Measurements from ENCODE around the gene OR8J1.
"Not testable (repeated sequence)": the region's sequence is repeated elsewhere in the genome, so short reads cannot be mapped to it uniquely, and the experiment has no call there.

The OR8J1 gene, protein sequence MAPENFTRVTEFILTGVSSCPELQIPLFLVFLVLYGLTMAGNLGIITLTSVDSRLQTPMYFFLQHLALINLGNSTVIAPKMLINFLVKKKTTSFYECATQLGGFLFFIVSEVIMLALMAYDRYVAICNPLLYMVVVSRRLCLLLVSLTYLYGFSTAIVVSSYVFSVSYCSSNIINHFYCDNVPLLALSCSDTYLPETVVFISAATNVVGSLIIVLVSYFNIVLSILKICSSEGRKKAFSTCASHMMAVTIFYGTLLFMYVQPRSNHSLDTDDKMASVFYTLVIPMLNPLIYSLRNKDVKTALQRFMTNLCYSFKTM

DNA sequence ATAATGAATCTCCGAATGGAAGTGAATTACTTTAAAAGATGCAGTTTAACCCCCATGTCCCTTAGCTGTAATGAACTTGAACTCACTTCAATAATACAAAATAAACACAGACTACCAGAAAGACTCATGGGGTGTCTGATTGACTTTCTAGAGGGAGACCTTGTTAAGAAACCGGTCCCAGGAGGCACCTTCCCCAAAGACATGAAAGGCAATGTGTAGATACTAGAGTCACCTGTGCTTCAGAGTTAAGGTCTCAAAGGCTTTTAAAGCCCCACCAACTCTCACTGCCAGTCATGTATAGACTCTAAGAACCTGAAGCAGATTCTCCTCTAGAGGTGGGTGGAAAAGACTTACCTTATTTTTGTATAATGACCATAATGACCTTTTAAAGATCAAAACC, at the start of gene OR8J1:
TSS of gene OR8J1 (plus strand) at position 301 of the 400 bp plus-strand sequence. CDS start 5,956 bp downstream, outside the sequence.
- no peak for DNase-seq

DNA sequence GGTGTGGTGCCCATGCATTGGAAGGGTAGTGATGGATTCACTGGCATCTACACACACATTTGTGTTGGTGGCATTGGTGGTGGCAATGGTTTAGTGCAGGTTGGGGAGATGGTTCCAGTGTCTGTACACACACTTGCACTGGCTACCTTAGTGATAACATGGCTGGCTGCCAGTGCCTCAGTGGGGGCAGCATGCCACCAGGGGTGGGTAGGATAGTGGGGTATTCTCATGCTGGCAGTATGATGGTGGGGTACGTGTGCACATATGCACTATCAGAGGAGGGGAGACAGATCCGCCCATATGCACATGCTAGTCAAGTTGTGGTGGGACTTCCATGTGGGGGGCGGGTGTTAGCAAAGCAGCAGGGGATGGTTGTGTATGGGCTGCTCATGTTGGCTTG, 46.3 kb upstream of the OR8J1 start:
- no peak for DNase-seq

DNA sequence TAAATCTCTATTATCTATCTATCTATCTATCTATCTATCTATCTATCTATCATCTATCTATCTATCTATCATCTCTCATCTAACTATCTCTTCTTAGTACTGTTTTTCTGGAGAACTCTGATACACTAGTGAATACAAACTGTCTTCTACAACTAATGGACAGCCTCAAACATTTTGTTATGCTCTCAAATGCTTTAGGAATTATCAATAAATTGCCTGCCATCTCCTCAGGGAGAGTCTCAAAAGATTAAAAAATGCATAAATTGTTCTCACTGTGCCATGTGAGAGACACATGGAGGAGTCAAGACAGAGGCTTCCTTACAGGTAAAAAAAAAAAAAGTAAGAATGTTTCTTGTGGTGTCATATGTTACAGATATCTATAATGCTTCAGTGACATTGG, 39.2 kb upstream of the OR8J1 start, which contains the start of gene OR8K3:
TSS of gene OR8K3 (plus strand) at position 301 of the 400 bp plus-strand sequence. CDS start 3,163 bp downstream, outside the sequence.
- no peak for DNase-seq

DNA sequence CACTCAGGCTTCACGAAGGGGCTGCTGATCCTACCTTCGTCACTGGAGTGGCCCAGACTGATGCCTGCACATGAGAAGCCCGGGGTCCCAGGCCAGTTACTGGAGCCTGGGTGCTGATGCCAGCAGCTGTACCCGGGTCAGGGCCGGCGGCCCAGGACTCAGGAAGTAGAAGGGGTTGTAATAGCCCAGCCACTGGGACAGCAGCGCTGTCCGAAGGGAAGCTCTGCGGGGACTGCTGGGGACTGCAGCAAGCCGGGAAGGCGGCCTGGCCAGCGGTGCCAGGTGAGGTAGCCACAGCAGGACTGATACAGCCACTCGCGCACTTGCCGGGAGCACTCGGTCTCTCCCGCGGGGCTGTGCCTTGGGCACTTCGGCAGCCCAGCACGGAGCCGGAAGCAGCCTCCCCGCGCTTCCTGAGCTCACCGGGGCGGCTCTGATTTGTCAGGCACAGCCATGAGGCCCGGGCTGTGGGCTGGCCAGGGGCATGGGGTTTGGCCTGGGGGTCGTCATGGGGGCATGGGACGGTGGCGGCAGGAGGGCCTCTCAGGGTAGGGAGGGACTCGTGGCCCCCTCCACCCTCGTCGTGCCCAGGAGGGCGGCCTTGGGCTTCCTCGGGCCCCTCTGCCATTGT, 22.1 kb upstream of the OR8J1 start:
- DNase-seq: no peak

DNA sequence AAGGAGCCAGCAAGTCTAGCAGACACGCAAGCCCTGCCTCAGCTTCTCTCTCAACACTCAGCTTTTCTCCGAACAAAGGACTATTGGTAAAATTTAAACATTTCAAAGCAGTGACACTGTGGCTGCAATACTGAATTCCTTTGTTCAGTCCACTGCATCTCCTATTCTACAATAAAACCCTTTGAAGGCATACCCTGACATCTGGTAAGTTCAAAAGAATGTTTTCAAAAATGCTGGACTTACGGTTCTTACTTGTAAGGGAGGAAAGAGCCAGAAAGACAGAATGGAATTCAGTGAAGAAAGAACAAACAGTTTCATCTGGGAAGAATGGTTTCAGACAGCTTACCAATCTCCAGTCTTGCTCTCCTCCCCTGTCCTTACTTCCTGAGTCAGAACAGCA, 20.9 kb upstream of the OR8J1 start:
- DNase-seq: no peak

DNA sequence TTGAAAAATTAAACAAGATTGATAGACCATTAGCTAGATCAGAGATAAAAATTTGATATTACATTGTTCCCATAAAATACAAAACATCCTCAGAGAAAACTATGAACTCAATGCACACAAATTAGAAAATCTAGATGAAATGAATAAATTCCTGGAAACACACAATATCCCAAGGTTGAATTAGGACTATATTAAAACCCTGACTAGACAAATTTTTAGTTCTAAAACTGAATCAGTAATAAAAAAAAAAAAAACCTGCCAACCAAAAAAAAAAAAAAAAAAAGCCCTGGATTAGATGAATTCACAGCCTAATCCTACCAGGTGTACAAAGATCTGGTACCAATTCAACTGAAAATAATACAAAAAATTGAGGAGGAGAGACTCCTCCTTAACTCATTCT, 13.8 kb upstream of the OR8J1 start:
- no peak for DNase-seq

DNA sequence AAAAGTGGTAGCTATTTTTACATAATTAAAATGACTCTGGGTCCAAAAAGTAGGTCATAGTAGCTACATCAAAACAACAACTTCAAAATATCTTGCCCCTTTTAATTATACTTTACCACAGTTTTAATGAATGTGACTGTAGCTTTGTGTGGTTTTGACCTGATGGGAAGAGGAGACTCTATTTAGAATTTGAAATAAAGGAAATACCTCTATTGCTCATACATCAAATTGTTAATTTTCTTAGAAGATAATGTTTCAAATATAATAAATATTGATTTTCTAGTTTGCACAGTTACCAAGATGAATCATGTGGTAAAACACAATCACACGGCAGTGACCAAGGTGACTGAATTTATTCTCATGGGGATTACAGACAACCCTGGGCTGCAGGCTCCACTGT, 8.4 kb upstream of the OR8J1 start, which contains the start of gene OR8K1:
TSS of gene OR8K1 (plus strand) at position 301 of the 400 bp plus-strand sequence. CDS start at position 301, 0 bp downstream.
- DNase-seq: no peak

DNA sequence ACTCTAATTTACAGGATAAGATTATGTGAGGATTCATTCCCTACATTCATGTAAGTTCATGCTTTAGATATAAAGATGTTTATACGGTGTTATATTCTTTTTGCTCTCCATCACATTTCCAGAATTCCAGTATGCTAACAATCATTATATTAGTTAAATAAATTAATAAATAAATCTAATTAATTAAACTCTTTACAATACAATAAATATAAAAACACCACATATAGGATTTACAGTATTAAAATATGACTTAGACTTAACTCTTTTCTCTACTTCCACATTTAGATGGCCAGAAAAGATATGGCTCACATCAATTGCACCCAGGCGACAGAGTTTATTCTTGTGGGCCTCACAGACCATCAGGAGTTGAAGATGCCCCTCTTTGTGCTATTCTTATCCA, 21.2 kb downstream of the OR8J1 start, which contains the start of gene OR8U1:
TSS of gene OR8U1 (plus strand) at position 301 of the 400 bp plus-strand sequence. CDS start at position 301, 0 bp downstream.
- DNase-seq: no peak

DNA sequence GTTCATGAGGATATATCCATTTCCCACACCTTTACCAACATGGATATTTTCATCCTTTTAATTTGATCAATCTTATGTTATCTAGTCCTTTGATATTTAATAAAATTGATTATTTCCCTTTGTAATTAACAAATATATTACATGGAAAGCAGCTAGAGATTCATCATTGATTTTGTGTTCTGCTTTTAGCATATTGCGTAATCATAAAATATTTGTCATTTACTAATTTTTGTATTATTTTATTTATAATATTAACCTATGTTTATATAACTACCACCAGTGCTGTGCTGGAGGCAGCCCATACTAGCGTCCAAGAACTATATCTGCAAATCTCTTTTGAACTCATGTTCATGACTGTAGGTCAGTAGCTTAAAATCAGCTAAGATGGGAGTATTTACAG, 26.0 kb downstream of the OR8J1 start:
- no peak for DNase-seq

DNA sequence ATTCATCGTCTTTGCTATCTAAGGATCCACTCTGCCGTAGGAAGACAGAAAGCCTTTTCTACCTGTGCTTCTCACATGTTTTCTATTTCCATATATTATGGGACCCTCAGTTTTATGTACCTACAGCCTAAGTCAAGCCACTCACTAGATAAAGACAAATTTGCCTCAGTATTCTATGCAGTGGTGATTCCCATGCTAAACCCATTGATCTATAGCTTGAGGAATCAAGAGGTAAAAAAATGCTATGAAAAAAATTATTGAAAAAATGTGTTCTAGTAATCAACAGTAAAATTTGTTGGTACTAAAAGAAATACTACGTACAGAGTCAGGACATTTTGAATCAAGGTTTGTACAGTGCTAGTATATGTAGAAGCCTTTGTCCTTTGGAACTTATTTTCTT, 40.3 kb downstream of the OR8J1 start:
- no peak for DNase-seq

DNA sequence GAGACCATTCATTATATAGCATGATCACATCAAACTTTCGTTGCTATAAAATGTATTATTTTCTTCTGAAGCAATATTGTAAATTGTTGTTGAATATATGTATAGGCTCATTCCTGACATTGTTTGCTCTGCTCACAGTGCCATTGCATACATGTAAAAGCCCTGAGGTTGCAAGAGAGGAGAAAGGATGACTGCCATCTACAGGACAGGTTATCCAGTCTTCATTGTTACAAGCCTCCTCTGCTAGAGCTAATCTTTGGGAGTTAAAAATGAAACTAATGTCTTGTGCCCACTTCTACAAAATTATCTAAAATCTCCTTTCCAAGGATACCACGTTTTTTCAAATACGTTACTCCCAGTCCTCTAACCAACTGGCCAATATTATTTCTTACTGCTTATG, 42.0 kb downstream of the OR8J1 start:
- DNase-seq: no peak

DNA sequence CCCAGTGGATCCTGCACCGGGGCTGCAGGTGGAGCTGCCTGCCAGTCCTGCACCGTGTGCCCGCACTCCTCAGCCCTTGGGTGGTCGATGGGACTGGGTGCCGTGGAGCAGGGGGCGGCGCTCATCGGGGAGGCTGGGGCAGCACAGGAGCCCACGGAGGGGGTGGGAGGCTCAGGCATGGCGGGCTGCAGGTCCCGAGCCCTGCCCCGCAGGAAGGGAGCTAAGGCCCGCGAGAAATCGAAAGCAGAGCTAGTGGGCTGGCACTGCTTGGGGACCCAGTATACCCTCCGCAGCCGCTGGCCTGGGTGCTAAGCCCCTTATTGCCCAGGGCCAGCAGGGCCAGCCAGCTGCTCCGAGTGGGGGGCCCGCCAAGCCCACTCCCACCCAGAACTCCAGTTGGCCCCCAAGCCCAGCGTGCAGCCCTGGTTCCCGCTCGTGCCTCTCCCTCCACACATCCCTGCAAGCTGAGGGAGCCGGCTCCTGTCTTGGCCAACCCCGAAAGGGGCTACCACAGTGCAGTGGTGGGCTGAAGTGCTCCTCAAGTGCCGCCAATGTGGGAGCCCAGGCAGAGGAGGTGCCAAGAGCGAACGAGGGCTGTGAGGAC, 47.9 kb downstream of the OR8J1 start:
- not testable (repeated sequence) for DNase-seq

DNA sequence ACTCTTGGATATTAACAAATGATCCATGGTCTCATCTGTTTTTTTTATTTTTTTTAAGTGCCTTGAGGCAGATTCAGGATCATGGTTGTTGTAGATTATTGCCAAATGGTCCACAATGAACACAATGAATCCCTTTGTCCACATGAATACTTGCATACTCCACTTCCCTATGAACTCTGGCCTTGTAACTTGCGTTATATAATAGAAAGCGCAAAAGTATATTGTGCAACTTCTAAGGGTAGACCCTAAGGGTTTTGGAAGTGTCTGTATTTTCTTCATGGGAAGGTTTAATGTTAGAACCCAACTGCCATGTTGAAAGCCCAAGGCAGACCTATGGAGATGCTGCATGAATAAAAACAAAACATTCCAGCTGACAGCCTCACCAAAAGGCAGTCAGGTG, 50.3 kb downstream of the OR8J1 start:
- no peak for DNase-seq

DNA sequence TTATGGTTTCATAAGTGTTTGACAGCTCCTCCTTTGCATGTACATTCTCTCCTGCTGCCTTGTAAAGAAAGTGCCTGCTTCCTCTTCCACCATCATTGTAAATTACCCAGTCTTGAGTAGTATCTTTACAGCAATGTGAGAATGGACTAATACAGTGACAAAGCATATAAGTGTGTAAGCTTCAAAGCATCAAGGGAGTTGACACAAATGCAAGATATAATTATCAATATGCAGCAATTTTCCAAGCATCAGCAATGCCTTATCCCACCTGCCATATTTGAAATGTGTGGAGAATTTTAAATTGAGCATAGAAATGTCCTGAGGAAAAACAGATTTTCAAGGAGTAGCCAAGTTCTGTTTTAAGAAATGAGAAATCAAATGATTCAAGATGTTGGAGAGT, 56.7 kb downstream of the OR8J1 start:
- no peak for DNase-seq

Measured in NCI-H1417 treated with DMSO at 0.1 percent for 48 hours (cell line).